Lung (tissue), 12 donors: ENCODE measurements around the gene CCN2. TPM values are rescaled to one million over a fixed set of nuclear protein-coding genes. Genes with fewer than 3 reads are reported as not detected.

ENCODE experiments used
- ATAC-seq: fragments of 200-7000 bp; cut with Tn5 transposase; one replicate; pipeline ENCODE4 v1.9.1; 2020; ENCODE audit warnings: moderate number of reproducible peaks; ENCODE audit not compliant: insufficient read depth, low FRiP score
- DNase-seq, 3 donors: peaks; one replicate each; pipeline ENCODE4 v3.0.0-alpha.2; 2013 to 2017
- H3K27ac ChIP-seq, 2 donors: one replicate each; pipeline ENCODE4 v1.5.1; 2013; ENCODE audit warnings: mild to moderate bottlenecking in 2 of 2, moderate library complexity in 2 of 2, control low read depth in 1 of 2, inconsistent platforms in 1 of 2, low read depth in 1 of 2, low read length in 1 of 2
- H3K27me3 ChIP-seq, 3 donors: one replicate each; pipeline ENCODE4 v1.5.1; 2013; ENCODE audit warnings: low read length in 2 of 3; ENCODE audit not compliant: control insufficient read depth in 3 of 3, insufficient read depth in 3 of 3
- H3K36me3 ChIP-seq, 4 donors: one replicate each; pipeline ENCODE4 v1.5.1; 2013; ENCODE audit warnings: low read length in 4 of 4, mild to moderate bottlenecking in 1 of 4, moderate library complexity in 1 of 4; ENCODE audit not compliant: control insufficient read depth in 4 of 4, insufficient read depth in 4 of 4
- H3K4me1 ChIP-seq, 5 donors: one replicate each; pipeline ENCODE4 v1.5.1; 2013; ENCODE audit warnings: low read length in 5 of 5, mild to moderate bottlenecking in 2 of 5, moderate library complexity in 1 of 5; ENCODE audit not compliant: control insufficient read depth in 5 of 5, insufficient read depth in 5 of 5
- H3K4me3 ChIP-seq: one replicate; pipeline ENCODE4 v1.5.1; 2013; ENCODE audit warnings: mild to moderate bottlenecking, control low read depth, moderate library complexity
- H3K9ac ChIP-seq, 2 donors: one replicate each; pipeline ENCODE4 v1.5.1; 2013; ENCODE audit warnings: low read length in 2 of 2, control low read depth in 1 of 2; ENCODE audit not compliant: insufficient read depth in 1 of 2
- H3K9me3 ChIP-seq, 4 donors: one replicate each; pipeline ENCODE4 v1.5.1; 2013; ENCODE audit warnings: low read length in 3 of 4, mild to moderate bottlenecking in 1 of 4, moderate library complexity in 1 of 4; ENCODE audit not compliant: control insufficient read depth in 4 of 4, insufficient read depth in 3 of 4
- WGBS, 2 donors: extraction: QIAGEN DNeasy Blood & Tissue Kit; methylation state at CpG; one replicate each; pipeline ENCODE4 v1.1.7; 2013; 5-methylcytosine and 5-hydroxymethylcytosine counted together
- polyA plus RNA-seq, 2 donors: library from polyadenylated mRNA; stranded (reverse); fragments of 200-250 nt; gene quantifications; one replicate each; pipeline ENCODE4 v1.2.1, GENCODE V29; 2013
- total RNA-seq, 2 donors: library from RNA; depleted of rRNA in 1 of 2; stranded (reverse); fragments of >200 nt in 1 of 2; gene quantifications; one replicate each; pipeline ENCODE4 v1.2.1, GENCODE V29; 2014 to 2021
- TF ChIP-seq, protein P1 (sequence below): IDR thresholded peaks from 2 replicates; pipeline ENCODE4 v1.5.1; 2012; ENCODE audit warnings: mild to moderate bottlenecking; ENCODE audit errors: control extremely low read depth, extremely low read depth
- donor health status: control.
- donor health status: control.
- donor health status: Bipolar disorder and iron deficiency.
- donor health status: healthy.
- donor health status: DM: yes; HTN: yes; CAD: no.

Gene CCN2
- total and polyA plus RNA-seq, 4 donors = 33.9 to 159 (median 114) TPM

DNA sequence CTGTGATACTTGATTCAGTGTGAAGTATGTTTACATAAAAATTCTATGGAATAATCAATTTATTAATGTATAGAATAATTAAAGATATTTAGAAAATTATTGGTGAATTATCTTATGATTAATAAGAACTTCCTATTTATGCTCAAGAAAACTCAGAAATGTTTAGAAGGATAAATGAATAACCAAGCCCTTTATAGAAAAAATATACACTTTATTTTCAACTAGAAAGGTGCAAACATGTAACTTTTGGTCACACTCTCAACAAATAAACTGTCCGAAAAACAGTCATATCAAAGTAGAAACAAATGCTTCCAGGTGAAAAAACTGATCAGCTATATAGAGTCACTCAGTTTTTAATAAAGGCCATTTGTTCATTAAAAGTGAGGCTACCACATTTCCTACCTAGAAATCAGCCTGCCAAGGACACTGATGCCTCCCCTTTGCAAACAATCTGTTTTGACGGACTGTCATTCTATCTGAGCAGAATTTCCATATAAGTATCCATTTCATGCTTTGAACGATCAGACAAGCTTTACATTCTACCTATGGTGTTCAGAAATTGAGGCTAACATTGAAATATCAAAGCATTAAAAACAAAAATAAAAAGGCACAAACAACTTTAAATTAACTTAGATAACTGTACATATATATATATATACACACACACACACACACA lies 3.0 kb downstream of the CCN2 start:
- no peak overlapping the region for H3K4me3 ChIP-seq
- ATAC-seq = no peak
- H3K27me3 ChIP-seq = no peaks in the 10 kb centered on the region
- H3K36me3 ChIP-seq = no peaks in the 10 kb centered on the region
- H3K4me1 ChIP-seq = peaks cover 0 to 30% (median 8%) of the 10 kb centered on the region in 5 donors
- no peak overlapping the region for H3K27ac ChIP-seq
- peaks cover 0 to 2% (median 0%) of the 10 kb centered on the region in 4 donors for H3K9me3 ChIP-seq
- H3K9ac ChIP-seq = no peak overlapping the region
- 77 to 87% methylated on average over 3 of the region's 3 CpGs for WGBS, 2 donors
- DNase-seq = no peak
- TF ChIP-seq, protein P1, sequence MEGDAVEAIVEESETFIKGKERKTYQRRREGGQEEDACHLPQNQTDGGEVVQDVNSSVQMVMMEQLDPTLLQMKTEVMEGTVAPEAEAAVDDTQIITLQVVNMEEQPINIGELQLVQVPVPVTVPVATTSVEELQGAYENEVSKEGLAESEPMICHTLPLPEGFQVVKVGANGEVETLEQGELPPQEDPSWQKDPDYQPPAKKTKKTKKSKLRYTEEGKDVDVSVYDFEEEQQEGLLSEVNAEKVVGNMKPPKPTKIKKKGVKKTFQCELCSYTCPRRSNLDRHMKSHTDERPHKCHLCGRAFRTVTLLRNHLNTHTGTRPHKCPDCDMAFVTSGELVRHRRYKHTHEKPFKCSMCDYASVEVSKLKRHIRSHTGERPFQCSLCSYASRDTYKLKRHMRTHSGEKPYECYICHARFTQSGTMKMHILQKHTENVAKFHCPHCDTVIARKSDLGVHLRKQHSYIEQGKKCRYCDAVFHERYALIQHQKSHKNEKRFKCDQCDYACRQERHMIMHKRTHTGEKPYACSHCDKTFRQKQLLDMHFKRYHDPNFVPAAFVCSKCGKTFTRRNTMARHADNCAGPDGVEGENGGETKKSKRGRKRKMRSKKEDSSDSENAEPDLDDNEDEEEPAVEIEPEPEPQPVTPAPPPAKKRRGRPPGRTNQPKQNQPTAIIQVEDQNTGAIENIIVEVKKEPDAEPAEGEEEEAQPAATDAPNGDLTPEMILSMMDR = no peak

- TF ChIP-seq, protein P1 = no peak
- H3K9ac ChIP-seq = no peak overlapping the region
- 72 to 77% methylated on average over 6 of the region's 6 CpGs for WGBS, 2 donors
- H3K9me3 ChIP-seq = peaks cover 0 to 2% (median 0%) of the 10 kb centered on the region in 4 donors
- H3K27ac ChIP-seq = no peak overlapping the region
- no peaks in the 10 kb centered on the region for H3K27me3 ChIP-seq
- DNase-seq (peak in 1 of 3 donors; percentile 35), ATAC-seq (no peak)
- H3K36me3 ChIP-seq = no peaks in the 10 kb centered on the region
- peaks cover 0 to 28% (median 8%) of the 10 kb centered on the region in 5 donors for H3K4me1 ChIP-seq
- no peak overlapping the region for H3K4me3 ChIP-seq
These were observed 3.9 kb downstream of the CCN2 start for GRCh38 chr6:131946992-131947955.

GRCh38 chr6:131946404-131946991 lies 4.7 kb downstream of the CCN2 start:
- Histone ChIP-seq H3K9me3 (peaks cover 0 to 2% (median 0%) of the 10 kb centered on the region in 4 donors), H3K9ac (no peak overlapping the region), H3K27me3 (no peaks in the 10 kb centered on the region), H3K4me3 (no peak overlapping the region), H3K36me3 (no peaks in the 10 kb centered on the region), H3K27ac (no peak overlapping the region), H3K4me1 (peaks cover 0 to 20% (median 8%) of the 10 kb centered on the region in 5 donors)
- WGBS, 2 donors = 88 to 90% methylated on average over 5 of the region's 5 CpGs
- no peak for DNase-seq
- TF ChIP-seq, protein P1 = no peak
- no peak for ATAC-seq
